Activated T-cell treated with anti-CD3 and anti-CD28 coated beads, Interleukin-2, amount 50 U/mL, for 48 hours (primary cell): ENCODE measurements around the gene SCN1A.
"Not testable (repeated sequence)": the region's sequence is repeated elsewhere in the genome, so short reads cannot be mapped to it uniquely, and the experiment has no call there.

Experiments used
- DNase-seq, 2 experiments: peaks; one replicate each; pipeline ENCODE4 v3.0.0-alpha.2; 2020

Gene SCN1A

GRCh38 chr2:166127217-166128155, at the start of gene SCN1A:
SCN1A (minus strand) TSS chr2:166128020; CDS start chr2:166073621, 54,399 bp downstream.
- DNase-seq, result peak; percentile 22 to 24

GRCh38 chr2:166173263-166173662, 45.4 kb upstream of the SCN1A start:
- DNase-seq, result no peak

DNA sequence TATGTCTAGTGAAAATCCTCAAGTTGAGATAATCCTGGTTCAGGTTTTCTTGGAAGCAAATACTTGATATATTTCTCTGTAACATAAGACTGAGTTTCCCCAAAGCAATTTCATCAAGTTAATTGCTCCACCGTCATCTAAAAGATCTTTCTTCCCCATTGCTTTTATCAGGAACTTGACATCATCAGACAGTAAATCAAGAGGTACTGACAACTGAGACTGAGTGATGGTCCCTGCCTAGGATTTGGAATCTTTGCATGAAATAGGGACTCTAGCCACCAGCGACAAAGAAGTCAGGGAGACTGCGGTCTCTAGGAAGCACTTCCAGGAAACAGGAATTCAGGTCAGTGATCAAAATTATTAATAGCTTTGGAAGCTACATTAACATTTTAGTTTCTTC, 43.4 kb upstream of the SCN1A start:
- no peak for DNase-seq

GRCh38 chr2:166170356-166170755, 42.5 kb upstream of the SCN1A start:
- no peak for DNase-seq

GRCh38 chr2:166167449-166167848, 39.6 kb upstream of the SCN1A start:
- DNase-seq, result no peak

DNA sequence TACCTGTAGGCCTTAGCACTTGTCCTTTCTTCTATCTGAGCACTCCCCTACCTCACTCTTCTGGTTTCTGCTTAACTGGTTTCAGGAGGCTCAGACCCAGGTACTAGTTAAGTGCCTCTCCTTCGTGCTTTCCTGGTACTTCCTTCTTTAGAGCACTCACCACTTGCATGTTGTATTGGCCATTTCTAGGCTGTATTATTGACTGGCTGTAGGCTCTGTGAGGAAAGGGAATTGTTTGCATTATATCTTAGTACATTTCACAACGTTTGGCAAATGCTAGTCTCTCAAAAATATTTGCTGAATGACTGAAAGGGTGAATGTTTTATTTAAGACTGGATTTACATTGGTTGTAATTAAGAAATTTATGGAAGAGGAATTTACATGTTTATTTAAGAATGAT, 36.0 kb upstream of the SCN1A start:
- DNase-seq, result no peak

- DNase-seq, result no peak
Measured at GRCh38 chr2:166158546-166158945, 30.7 kb upstream of the SCN1A start.

GRCh38 chr2:166157578-166157977, 29.8 kb upstream of the SCN1A start:
- DNase-seq, result no peak

DNA sequence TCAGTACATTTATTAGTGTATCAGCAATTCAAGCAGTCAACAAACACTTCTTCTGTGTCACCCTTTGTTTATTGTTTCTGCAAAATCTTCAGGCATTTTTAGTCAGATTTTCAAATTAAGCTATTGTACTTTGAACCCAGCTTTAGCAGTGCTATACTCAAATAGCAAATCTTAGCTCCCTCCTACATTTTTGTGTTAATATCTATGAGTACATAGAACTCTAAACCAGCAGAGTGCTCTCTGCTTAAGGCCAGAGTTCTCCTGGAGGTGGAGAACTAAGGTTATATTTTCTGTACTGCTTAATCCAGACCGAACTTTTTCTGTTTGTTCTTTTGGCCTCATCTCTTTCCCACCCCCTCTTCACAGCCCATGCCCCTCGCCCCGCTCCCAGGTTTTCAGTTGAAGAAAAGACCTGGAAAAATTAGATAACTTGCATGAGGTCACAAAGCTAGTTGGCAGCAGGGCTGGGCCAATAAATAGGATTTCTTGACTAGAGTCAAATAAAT, 29.2 kb upstream of the SCN1A start:
- no peak for DNase-seq

DNA sequence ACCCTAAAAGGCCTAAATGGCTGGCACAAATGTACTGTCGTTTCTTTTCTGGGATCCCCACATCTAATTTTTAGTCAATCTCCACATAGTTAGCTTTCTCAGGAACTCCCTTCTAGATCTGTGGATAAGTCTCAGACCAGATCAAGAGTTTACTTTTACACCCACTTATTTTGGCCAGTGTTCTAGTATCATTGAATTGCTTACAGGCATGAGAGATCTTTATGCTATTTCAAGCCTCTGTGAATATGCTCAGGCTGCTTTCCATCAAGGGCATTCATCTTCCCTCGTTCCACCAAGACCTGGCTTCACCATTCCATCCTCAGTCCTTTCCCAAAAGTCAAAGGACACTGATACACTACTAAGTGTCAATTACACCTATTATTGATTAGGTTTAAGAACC, 27.8 kb upstream of the SCN1A start:
- no peak for DNase-seq

GRCh38 chr2:166154685-166155338, 27.0 kb upstream of the SCN1A start:
- DNase-seq, result no peak

GRCh38 chr2:166152064-166152463, 24.2 kb upstream of the SCN1A start:
- DNase-seq, result no peak

- DNase-seq, result no peak
Measured at GRCh38 chr2:166148500-166149400, 20.9 kb upstream of the SCN1A start.

DNA sequence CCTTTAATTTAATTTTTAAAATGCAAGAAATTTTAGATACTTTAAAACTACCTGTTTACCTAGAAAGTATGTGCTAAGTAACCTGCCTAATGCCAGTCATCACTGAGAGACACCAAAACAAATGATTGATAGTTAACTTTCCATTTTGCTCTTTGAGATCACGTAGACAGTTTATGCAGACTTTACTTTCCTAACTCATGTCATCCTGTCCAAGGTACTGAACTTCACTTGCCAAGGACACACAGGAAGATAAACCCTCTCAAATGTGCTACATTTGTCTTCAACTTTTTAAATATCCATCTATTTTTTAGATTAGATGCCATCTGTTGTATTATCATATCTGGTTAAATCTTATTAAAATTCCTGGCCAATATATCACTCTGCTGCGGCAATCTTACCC, 20.1 kb upstream of the SCN1A start:
- DNase-seq, result no peak

DNA sequence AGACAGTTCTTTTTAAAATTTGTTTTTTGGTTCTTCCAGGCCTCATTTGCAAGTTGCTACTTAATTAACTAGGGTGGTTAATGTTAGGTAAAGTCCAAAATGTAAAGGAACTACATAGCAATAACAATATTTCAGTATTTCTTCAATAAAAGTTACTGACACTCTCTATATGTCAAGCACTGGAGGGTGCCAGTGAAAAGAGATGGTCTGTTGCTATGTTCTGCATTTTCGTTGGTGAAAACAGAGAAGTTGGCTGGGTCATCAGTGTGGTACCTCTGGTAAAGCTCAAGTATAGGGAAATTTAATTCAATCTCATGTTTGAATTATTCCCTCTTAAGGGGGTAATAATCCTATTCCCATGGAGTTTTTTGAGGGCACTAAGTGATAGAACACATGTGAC, 16.3 kb upstream of the SCN1A start:
- no peak for DNase-seq

GRCh38 chr2:166140932-166141331, 13.1 kb upstream of the SCN1A start:
- DNase-seq, result no peak

- DNase-seq, result no peak
Measured at GRCh38 chr2:166140475-166140874, 12.7 kb upstream of the SCN1A start.

GRCh38 chr2:166139479-166139878, 11.7 kb upstream of the SCN1A start:
- DNase-seq, result not testable (repeated sequence)

- DNase-seq, result no peak
Measured at GRCh38 chr2:166138667-166139066, 10.8 kb upstream of the SCN1A start.

- no peak for DNase-seq
Measured at GRCh38 chr2:166138144-166138543, 10.3 kb upstream of the SCN1A start.

- no peak for DNase-seq
Measured at GRCh38 chr2:166137331-166137730, 9.5 kb upstream of the SCN1A start.

- DNase-seq, result no peak
Measured at GRCh38 chr2:166135849-166136258, 8.0 kb upstream of the SCN1A start.
